ENCODE data around the gene ARID3C.

DNA sequence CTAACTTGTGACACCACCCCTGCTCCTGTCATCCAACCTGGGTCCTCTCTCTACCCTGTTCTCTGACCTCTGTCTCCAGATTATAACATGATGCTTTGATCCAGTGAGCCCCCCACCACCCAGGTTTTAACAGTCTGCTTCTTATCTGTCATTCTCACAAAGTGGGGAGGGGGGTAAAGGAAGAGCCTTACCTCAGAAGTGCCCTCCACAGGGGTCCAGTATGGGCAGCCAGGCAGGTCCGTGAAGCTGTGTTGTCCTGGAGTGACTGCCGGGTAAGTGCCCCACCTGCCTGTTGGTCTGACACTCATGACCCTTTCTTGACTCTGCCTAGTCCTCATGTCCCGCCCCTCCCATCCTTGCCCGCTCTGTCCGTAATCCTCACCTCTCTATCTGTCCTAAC is 26.5 kb upstream of the ARID3C start:
- TF ChIP-seq, protein P1, sequence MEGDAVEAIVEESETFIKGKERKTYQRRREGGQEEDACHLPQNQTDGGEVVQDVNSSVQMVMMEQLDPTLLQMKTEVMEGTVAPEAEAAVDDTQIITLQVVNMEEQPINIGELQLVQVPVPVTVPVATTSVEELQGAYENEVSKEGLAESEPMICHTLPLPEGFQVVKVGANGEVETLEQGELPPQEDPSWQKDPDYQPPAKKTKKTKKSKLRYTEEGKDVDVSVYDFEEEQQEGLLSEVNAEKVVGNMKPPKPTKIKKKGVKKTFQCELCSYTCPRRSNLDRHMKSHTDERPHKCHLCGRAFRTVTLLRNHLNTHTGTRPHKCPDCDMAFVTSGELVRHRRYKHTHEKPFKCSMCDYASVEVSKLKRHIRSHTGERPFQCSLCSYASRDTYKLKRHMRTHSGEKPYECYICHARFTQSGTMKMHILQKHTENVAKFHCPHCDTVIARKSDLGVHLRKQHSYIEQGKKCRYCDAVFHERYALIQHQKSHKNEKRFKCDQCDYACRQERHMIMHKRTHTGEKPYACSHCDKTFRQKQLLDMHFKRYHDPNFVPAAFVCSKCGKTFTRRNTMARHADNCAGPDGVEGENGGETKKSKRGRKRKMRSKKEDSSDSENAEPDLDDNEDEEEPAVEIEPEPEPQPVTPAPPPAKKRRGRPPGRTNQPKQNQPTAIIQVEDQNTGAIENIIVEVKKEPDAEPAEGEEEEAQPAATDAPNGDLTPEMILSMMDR (IDR thresholded peaks at IDR 0.05) = no peak
- no peak for TF ChIP-seq POLR2AphosphoS5 (IDR thresholded peaks at IDR 0.05)
